HEK293T (cell line): ENCODE measurements around the gene CCSER1.

Source experiments
- CTCF ChIA-PET: fragments of 350-600 bp; formaldehyde crosslinking; extraction: SDS; loops from one replicate; lab custom pipeline; 2021; ENCODE audit warnings: antibody characterized with exemption, inconsistent platforms; lab: Yijun Ruan, JAX
- POLR2A ChIA-PET: fragments of 350-600 bp; formaldehyde crosslinking; extraction: SDS; loops from one replicate; lab custom pipeline; 2020; ENCODE audit warnings: antibody characterized with exemption, inconsistent platforms; lab: Yijun Ruan, JAX
- DNase-seq: peaks from one replicate; pipeline ENCODE4 v3.0.0; 2012; ENCODE audit warnings: mixed read lengths; ENCODE audit errors: extremely low spot score
- ARNT ChIP-seq: fragments of 450-650 bp; IDR thresholded peaks from 2 replicates; pipeline ENCODE4 v1.6.1; 2017; ENCODE audit warnings: mild to moderate bottlenecking
- BHLHE40 ChIP-seq: fragments of 450-650 bp; IDR thresholded peaks from 2 replicates; pipeline ENCODE4 v1.6.1; 2016; ENCODE audit warnings: mild to moderate bottlenecking, moderate library complexity, borderline replicate concordance
- CTBP1 ChIP-seq: fragments of 450-650 bp; IDR thresholded peaks from 2 replicates; pipeline ENCODE4 v1.6.1; 2016; ENCODE audit warnings: borderline replicate concordance
- ELF4 ChIP-seq: fragments of 450-650 bp; IDR thresholded peaks from 2 replicates; pipeline ENCODE4 v1.6.1; 2017; ENCODE audit warnings: antibody characterized with exemption
- FOXA1 ChIP-seq: fragments of 450-650 bp; IDR thresholded peaks from 2 replicates; pipeline ENCODE4 v1.6.1; 2016; ENCODE audit warnings: mild to moderate bottlenecking
- FOXK2 ChIP-seq: fragments of 450-650 bp; IDR thresholded peaks from 2 replicates; pipeline ENCODE4 v1.6.1; 2016; ENCODE audit warnings: mild to moderate bottlenecking
- FOXM1 ChIP-seq: fragments of 450-650 bp; IDR thresholded peaks from 2 replicates; pipeline ENCODE4 v1.6.1; 2017; ENCODE audit warnings: mild to moderate bottlenecking, borderline replicate concordance
- HDGF ChIP-seq: fragments of 450-650 bp; IDR thresholded peaks from 2 replicates; pipeline ENCODE4 v1.6.1; 2017; ENCODE audit warnings: antibody characterized with exemption, borderline replicate concordance
- L3MBTL2 ChIP-seq: fragments of 450-650 bp; conservative IDR thresholded peaks from 2 replicates; pipeline ENCODE4 v1.6.1; 2016; ENCODE audit warnings: mild to moderate bottlenecking
- LEF1 ChIP-seq: fragments of 450-650 bp; IDR thresholded peaks from 2 replicates; pipeline ENCODE4 v1.6.1; 2017; ENCODE audit warnings: mild to moderate bottlenecking, borderline replicate concordance
- NFRKB ChIP-seq: fragments of 450-650 bp; IDR thresholded peaks from 2 replicates; pipeline ENCODE4 v1.6.1; 2016; ENCODE audit warnings: mild to moderate bottlenecking, moderate library complexity
- PKNOX1 ChIP-seq: fragments of 450-650 bp; IDR thresholded peaks from 2 replicates; pipeline ENCODE4 v1.6.1; 2016
- SP1 ChIP-seq: fragments of 450-650 bp; IDR thresholded peaks from 2 replicates; pipeline ENCODE4 v1.6.1; 2017
- SUZ12 ChIP-seq: fragments of 450-650 bp; IDR thresholded peaks from 2 replicates; pipeline ENCODE4 v1.6.1; 2016; ENCODE audit warnings: mild to moderate bottlenecking
- TARDBP ChIP-seq: fragments of 450-650 bp; IDR thresholded peaks from 2 replicates; pipeline ENCODE4 v1.6.1; 2016
- ZNF384 ChIP-seq: fragments of 450-650 bp; IDR thresholded peaks from 2 replicates; pipeline ENCODE4 v1.6.1; 2016

Gene CCSER1

GRCh38 chr4:90727938-90728337, 600.7 kb downstream of the CCSER1 start:
- ChIA-PET POLR2A (no interaction called here), CTCF (no interaction called here)
- DNase-seq = no peak
- TF ChIP-seq SUZ12 (no peak), BHLHE40 (no peak), NFRKB (no peak), FOXM1 (no peak), L3MBTL2 (no peak), PKNOX1 (no peak), ARNT (no peak), TARDBP (no peak), ELF4 (no peak), FOXK2 (no peak), FOXA1 (no peak), ZNF384 (no peak), LEF1 (no peak)

GRCh38 chr4:90730752-90731151, 603.6 kb downstream of the CCSER1 start:
- POLR2A ChIA-PET = no interaction called here
- CTCF ChIA-PET = no interaction called here
- no peak for TF ChIP-seq LEF1
- TF ChIP-seq SP1 = no peak
- TF ChIP-seq SUZ12 = no peak
- TF ChIP-seq ARNT = no peak
- TF ChIP-seq CTBP1 = no peak
- TF ChIP-seq HDGF = no peak
- no peak for TF ChIP-seq TARDBP
- TF ChIP-seq PKNOX1 = no peak
- DNase-seq = no peak

- DNase-seq = no peak
- ChIA-PET CTCF (no interaction called here), POLR2A (no interaction called here)
- TF ChIP-seq SUZ12 = no peak
- TF ChIP-seq HDGF = no peak
- no peak for TF ChIP-seq ARNT
- TF ChIP-seq ZNF384 = no peak
- no peak for TF ChIP-seq SP1
Measured at GRCh38 chr4:90733211-90733610, 606.0 kb downstream of the CCSER1 start.

GRCh38 chr4:90745176-90745575, 618.0 kb downstream of the CCSER1 start:
- POLR2A ChIA-PET = no interaction called here
- no peak for DNase-seq
- TF ChIP-seq FOXM1 (no peak), NFRKB (no peak), ELF4 (no peak), CTBP1 (no peak), FOXA1 (no peak)
- CTCF ChIA-PET = no interaction called here

- no peak for DNase-seq
- POLR2A ChIA-PET = no interaction called here
- TF ChIP-seq TARDBP (no peak), SUZ12 (no peak), SP1 (no peak), ZNF384 (no peak), CTBP1 (no peak)
- CTCF ChIA-PET = no interaction called here
Measured at GRCh38 chr4:90753068-90753467, 625.9 kb downstream of the CCSER1 start.

- POLR2A ChIA-PET = no interaction called here
- CTCF ChIA-PET = no interaction called here
- TF ChIP-seq ARNT (no peak), HDGF (no peak), SP1 (no peak), LEF1 (no peak), SUZ12 (no peak), PKNOX1 (no peak), L3MBTL2 (no peak)
- DNase-seq = no peak
Measured at GRCh38 chr4:90757534-90758060, 630.4 kb downstream of the CCSER1 start.

- CTCF ChIA-PET = no interaction called here
- POLR2A ChIA-PET = no interaction called here
- TF ChIP-seq PKNOX1 (no peak), LEF1 (no peak), ARNT (no peak), ZNF384 (no peak), L3MBTL2 (no peak), ELF4 (no peak), SUZ12 (no peak), FOXK2 (no peak), HDGF (no peak), FOXM1 (no peak), SP1 (no peak), BHLHE40 (no peak), CTBP1 (no peak), FOXA1 (no peak)
- no peak for DNase-seq
Measured at GRCh38 chr4:90760059-90760458, 632.9 kb downstream of the CCSER1 start.
